Astrocyte of the spinal cord (primary cell): ENCODE data around the gene SERF1A.
"Not testable (repeated sequence)": the region's sequence is repeated elsewhere in the genome, so short reads cannot be mapped to it uniquely, and the experiment has no call there.

Experiments used
- DNase-seq: peaks from one replicate; pipeline ENCODE4 v3.0.0; 2011; ENCODE audit warnings: low read depth, low spot score
- H3K4me3 ChIP-seq: 2 replicates; pipeline ENCODE4 v1.5.1; 2011; ENCODE audit warnings: low read depth, mild to moderate bottlenecking, low read length, moderate library complexity
- in situ Hi-C: cut with HindIII; loops from 2 replicates; pipeline ENCODE4 v1.10.0; 2017; ENCODE audit warnings: low sequenced_read_pairs

Gene SERF1A

DNA sequence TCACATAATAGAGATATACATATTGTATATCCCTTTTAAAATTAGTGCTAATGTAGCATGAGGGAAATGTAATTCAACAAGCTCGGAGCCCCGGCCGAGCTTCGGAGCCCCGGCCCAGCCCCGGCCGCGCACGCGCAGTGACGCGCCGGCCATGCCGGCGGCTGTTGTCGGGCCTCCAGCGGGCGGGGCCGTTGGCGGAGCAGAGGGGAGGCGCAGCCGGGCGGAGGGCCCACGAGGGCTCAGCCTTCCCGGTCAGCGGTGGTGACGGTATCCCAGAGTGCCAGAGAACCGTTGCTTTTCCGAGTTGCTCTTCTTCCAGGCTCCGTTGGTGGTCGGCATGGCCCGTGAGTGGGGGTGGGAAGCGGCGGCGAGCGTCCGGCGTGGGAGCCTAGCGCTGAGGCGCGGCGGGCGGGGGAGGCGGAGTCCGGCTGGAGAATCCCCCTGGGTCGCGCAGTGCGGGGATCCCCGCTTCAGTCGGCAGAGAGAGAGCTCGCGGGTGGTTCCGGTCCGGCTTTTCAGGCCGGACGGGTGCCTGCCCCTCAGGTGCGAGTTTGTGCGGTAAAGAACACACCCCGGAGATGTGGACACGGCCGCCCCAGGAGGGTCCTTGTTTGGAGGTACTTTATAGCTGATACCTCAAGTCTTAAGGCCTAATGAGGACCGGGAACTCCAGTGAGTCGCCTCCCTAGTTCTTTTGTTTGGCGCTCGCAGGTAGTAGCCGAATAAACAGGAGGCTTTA lies at the start of gene SERF1A:
Gene SERF1A (plus strand): TSS at position 137 of the 739 bp plus-strand sequence. CDS start 201 bp downstream, at position 338.
- H3K4me3 ChIP-seq, DNase-seq, in situ Hi-C loops: not testable (repeated sequence)

DNA sequence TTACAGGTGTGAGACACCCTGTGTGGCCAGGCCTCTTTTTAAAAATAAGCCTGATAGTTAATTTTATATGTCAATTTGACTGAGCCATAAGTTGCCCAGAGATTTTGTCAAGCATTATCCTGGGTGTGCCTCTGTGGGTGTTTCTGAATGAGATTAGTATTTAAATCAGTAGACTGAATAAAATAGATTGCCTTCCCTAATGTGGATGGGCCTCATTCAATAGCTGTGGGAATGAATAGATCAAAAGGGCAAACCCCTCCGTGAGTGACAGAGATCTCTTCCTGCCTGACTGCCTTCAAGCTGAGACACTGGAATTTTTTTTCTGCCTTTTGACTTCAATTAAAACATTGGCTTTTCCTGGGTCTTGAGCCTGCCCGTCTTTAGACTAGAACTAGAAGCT lies 33.7 kb upstream of the SERF1A start:
- H3K4me3 ChIP-seq, DNase-seq, in situ Hi-C loops: not testable (repeated sequence)

DNA sequence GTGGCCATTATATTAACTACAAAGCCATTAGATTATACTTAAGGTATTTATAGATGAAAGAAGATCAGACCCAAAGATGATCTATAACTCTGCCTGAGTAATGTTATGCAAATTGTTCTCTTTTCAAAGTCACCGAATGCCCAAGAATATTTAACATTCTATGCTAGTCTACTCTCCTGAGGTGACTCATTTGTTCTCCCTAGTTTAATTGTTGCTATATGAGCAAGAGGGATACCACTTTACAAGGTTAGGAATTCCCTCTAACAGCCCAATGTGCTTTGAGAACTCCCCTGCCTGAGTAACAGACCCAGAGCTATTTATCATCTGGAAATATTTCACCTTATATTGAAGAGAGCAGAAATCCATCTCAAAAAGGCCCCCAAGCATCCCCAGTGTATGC lies 29.8 kb upstream of the SERF1A start:
- H3K4me3 ChIP-seq, in situ Hi-C loops, DNase-seq: not testable (repeated sequence)

DNA sequence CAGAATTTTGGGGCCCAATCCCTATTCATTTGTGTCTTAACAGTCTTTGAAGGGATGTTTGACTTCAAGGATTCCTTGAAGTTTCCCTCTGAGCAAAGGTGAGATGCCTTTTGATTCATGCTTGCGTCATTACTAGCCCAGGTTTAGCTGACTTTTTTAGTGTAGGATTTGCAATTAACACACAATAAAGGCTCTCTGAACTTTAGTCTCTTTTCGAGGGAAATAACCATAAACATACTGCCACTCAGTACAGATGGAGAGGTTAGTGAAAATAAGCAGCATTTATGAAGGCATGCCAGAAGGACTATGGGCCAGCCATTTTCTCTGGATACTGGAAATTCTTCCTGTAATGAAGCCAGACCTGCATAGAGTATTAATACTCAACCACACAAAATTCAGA lies 4.4 kb upstream of the SERF1A start:
- in situ Hi-C loops, DNase-seq, H3K4me3 ChIP-seq: not testable (repeated sequence)

DNA sequence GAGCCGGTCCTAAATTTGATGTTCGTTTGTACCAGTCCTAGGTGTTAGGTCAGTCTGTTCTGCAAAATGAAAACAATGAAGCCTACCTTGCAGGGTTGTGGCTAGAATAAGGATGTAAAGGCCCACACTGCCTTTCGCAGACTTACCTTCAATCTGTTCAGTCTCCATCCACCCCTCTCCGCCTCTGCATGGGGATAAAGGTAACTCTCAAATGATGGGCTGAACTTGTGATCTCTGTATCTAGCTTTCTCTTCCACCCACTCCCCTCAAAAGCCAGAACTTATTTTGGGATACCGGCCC lies 753 bp downstream of the SERF1A start:
- in situ Hi-C loops, DNase-seq, H3K4me3 ChIP-seq: not testable (repeated sequence)

DNA sequence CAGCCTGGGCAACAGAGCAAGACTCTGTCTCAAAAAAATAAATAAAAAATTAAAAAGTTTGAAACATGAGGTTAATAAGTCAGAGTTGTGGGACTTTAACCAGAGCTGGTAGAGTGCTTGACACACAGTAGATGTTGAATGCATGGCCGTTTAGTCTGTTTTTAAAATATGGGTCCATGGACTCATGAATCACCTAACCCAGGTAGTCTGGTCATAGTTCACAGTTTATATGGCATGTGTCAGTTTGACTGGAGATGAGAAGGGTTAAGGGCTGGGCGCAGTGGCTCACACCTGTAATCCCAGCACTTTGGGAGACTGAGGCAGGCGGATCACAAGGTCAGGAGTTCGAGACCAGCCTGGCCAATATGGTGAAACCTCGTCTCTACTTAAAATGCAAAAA lies 6.2 kb downstream of the SERF1A start:
- DNase-seq, in situ Hi-C loops, H3K4me3 ChIP-seq: not testable (repeated sequence)

DNA sequence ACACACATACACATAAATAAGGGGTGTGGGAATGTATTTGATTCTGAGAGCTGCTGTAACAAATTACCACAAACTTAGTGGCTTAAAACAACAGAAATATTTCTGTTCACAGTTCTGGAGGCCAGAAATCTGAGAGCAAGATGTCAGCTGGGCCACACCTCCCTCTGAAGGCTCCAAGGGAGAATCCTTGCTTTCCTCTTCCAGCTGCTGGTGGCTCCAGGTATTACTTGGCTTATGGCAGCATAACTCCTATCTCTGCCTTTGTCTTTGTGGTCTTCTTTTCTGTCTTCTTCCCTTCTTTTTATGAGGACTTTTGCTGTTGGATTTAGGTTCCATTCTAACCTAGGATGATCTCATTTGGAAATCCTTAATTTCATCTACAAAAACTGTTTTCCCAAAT lies 16.4 kb downstream of the SERF1A start:
- in situ Hi-C loops, H3K4me3 ChIP-seq, DNase-seq: not testable (repeated sequence)

DNA sequence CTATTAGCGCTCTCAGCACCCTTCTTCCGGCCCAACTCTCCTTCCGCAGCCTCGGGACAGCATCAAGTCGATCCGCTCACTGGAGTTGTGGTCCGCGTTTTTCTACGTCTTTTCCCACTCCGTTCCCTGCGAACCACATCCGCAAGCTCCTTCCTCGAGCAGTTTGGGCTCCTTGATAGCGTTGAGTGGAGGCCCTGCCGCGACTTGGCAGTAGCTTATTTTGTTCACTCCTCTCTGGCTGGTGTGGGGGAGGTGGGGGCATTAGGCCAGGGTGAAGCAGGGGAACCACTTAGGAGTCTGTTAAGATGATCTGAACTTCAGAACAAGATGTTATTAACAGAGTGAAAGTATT lies 24.7 kb downstream of the SERF1A start:
- DNase-seq, H3K4me3 ChIP-seq, in situ Hi-C loops: not testable (repeated sequence)

DNA sequence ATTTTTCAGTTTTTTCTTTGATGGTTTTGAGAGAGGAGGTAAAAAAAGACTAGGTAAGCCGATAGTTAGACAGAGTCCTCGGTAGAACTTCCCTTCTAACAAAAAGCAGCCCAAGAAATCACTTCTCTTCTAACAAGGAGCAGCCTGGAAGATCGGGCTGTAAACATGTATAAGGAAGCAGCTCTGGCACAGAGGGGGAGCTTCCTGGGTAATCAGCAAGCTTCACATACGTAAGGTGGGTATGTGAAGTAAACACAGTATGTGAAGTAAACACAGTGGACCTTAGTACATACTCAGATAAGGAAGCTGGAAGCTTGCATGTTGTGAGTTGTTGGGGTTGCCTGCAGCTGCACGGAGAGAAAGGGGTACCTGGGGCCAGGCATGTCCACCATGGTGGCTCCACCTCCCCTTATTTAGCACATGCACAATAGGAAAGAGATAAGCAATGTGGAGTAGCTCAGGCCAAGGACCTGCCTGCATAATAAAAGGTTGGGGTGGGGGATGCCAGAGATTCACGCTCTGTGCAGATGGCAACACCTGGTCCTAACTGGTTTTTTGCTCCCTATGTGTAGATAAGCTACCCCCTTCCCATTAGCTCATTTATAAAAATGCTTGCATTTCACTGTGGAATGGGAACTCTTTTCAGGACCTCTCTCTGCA lies 31.4 kb downstream of the SERF1A start:
- in situ Hi-C loops, DNase-seq, H3K4me3 ChIP-seq: not testable (repeated sequence)

DNA sequence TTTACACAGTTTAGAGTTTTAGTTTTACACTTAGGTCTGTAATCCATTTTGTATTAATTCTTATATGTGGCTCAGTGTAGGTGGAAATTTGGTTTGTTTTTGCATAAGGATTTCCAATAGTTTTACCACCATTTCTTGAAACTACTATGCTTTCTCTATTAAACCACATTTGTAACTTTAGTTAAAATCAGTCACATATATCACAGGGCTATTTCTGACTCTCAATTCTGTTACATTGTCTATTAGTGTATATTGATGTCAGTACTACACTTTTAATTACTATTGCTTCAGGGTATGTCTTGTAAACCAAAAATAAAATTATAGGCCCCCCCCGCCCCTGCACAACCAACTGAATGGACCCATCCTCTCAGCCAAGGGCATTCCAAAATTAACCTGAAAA lies 32.1 kb downstream of the SERF1A start:
- H3K4me3 ChIP-seq, in situ Hi-C loops, DNase-seq: not testable (repeated sequence)

DNA sequence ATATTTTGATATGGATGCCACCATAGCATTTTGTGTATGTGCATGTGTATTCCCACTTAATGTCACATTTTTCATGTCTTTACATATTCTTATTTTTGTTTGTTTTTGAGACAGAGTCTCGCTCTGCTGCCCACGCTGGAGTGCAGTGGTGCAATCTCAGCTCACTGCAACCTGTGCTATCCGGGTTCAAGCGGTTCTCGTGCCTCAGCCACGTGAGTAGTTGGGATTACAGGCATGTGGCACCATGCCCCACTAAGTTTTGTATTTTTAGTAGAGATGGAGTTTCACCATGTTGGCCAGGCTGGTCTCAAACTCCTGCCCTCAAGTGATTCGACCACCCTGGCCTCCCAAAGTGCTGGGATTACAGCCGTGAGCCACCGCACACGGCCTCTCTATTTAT lies 52.6 kb downstream of the SERF1A start:
- in situ Hi-C loops, H3K4me3 ChIP-seq, DNase-seq: not testable (repeated sequence)
